DOHH2 (cell line): ENCODE data around the gene CNEP1R1.

Experiments
- H3F3A ChIP-seq: fragments of 200-600 bp; sonication (generic), shearing (Covaris generic); 2 replicates; pipeline ENCODE4 v1.6.0; 2016; ENCODE audit warnings: antibody characterized with exemption, mild to moderate bottlenecking; ENCODE audit not compliant: control insufficient read depth, insufficient read depth
- H3K27ac ChIP-seq: fragments of 200-600 bp; sonication (generic); 2 replicates; pipeline ENCODE4 v1.5.1; 2014; ENCODE audit warnings: low read depth, mild to moderate bottlenecking, low read length, moderate library complexity
- H3K27me3 ChIP-seq: fragments of 200-600 bp; sonication (generic); 2 replicates; pipeline ENCODE4 v1.6.1; 2014; ENCODE audit warnings: mild to moderate bottlenecking, low read length, mixed read lengths; ENCODE audit not compliant: control insufficient read depth
- H3K36me3 ChIP-seq: fragments of 200-600 bp; sonication (generic); 2 replicates; pipeline ENCODE4 v1.6.1; 2014; ENCODE audit warnings: mild to moderate bottlenecking, low read length, moderate library complexity, mixed read lengths; ENCODE audit not compliant: control insufficient read depth
- H3K4me1 ChIP-seq: fragments of 200-600 bp; sonication (generic); 2 replicates; pipeline ENCODE4 v1.6.1; 2014; ENCODE audit warnings: mild to moderate bottlenecking, low read length, mixed read lengths; ENCODE audit not compliant: control insufficient read depth
- H3K4me2 ChIP-seq: fragments of 200-600 bp; sonication (generic); 2 replicates; pipeline ENCODE4 v1.6.0; 2014; ENCODE audit warnings: mild to moderate bottlenecking, low read length, moderate library complexity
- H3K4me3 ChIP-seq: fragments of 200-600 bp; sonication (generic); 2 replicates; pipeline ENCODE4 v1.5.1; 2014; ENCODE audit warnings: mild to moderate bottlenecking, low read length, mixed read lengths
- H3K79me2 ChIP-seq: fragments of 200-600 bp; sonication (generic); 2 replicates; pipeline ENCODE4 v1.6.1; 2014; ENCODE audit warnings: mild to moderate bottlenecking, low read length, mixed read lengths; ENCODE audit not compliant: control insufficient read depth
- H3K9me2 ChIP-seq: fragments of 200-600 bp; sonication (generic); replicated peaks from 2 replicates; pipeline ENCODE4 v1.6.1; 2014; ENCODE audit warnings: mild to moderate bottlenecking, low read length, mixed read lengths; ENCODE audit not compliant: control insufficient read depth
- H3K9me3 ChIP-seq: fragments of 200-600 bp; sonication (generic); 2 replicates; pipeline ENCODE4 v1.6.1; 2014; ENCODE audit warnings: antibody characterized with exemption, low read length, mixed read lengths; ENCODE audit not compliant: control insufficient read depth, insufficient read depth
- H4K20me1 ChIP-seq: fragments of 200-600 bp; sonication (generic); 2 replicates; pipeline ENCODE4 v1.6.0; 2014; ENCODE audit warnings: low read depth, mild to moderate bottlenecking, antibody characterized with exemption, low read length, moderate library complexity; ENCODE audit not compliant: control insufficient read depth, insufficient read depth
- CTCF ChIP-seq: fragments of 200-600 bp; sonication (generic); IDR thresholded peaks from one replicate; pipeline ENCODE4 v1.5.1; 2014; ENCODE audit warnings: antibody characterized with exemption, mild to moderate bottlenecking, low read depth, low read length; ENCODE audit not compliant: poor library complexity, severe bottlenecking
- EZH2phosphoT487 ChIP-seq: fragments of 200-600 bp; sonication (generic); IDR thresholded peaks from 2 replicates; pipeline ENCODE4 v1.6.1; 2017; ENCODE audit warnings: borderline replicate concordance, mild to moderate bottlenecking, antibody characterized with exemption, low read length, moderate library complexity, mixed read lengths

The CNEP1R1 gene

DNA sequence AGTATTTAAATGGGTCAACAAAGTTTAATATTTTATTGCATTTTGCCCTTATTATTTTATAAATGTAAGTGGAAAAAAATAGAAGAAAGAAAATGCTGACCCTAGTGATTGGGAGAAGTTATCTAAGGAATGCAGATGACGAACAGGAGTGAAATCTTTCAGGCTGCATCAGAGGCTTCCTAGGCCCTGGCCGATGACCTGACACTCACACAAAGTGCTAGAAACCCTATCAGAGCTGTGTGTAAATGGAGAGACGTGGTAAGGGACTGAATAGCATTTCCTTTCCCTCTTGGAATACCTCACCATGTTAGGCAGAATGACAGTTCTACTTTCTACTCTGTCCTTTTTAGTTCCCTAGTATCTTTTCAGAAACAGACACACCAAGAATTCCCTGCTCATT, 44.9 kb upstream of the CNEP1R1 start:
- H3K27me3 ChIP-seq: no peaks in the 10 kb centered on the region; the same call in 1 of the 2 replicates

GRCh38 chr16:49986351-49987124, 38.5 kb upstream of the CNEP1R1 start:
- Histone ChIP-seq H3F3A (no peaks in the 10 kb centered on the region), H3K36me3 (no peaks in the 10 kb centered on the region), H4K20me1 (no peaks in the 10 kb centered on the region), H3K79me2 (no peaks in the 10 kb centered on the region), H3K27ac (no peak overlapping the region), H3K27me3 (no peaks in the 10 kb centered on the region; the same call in 1 of the 2 replicates), H3K4me1 (no peaks in the 10 kb centered on the region), H3K9me2 (no peaks in the 10 kb centered on the region), H3K4me3 (no peak overlapping the region), H3K9me3 (no peaks in the 10 kb centered on the region), H3K4me2 (no peak overlapping the region)
- TF ChIP-seq CTCF (no peak), EZH2phosphoT487 (no peak)

More for the DNA sequence above, 44.9 kb upstream of the CNEP1R1 start:
- H3K4me1 ChIP-seq: no peaks in the 10 kb centered on the region
- TF ChIP-seq EZH2phosphoT487 (no peak), CTCF (no peak)
- H3K27ac ChIP-seq: no peak overlapping the region
- no peaks in the 10 kb centered on the region for H3K36me3 ChIP-seq
- H3F3A ChIP-seq: no peaks in the 10 kb centered on the region
- H3K9me2 ChIP-seq: no peaks in the 10 kb centered on the region
- no peak overlapping the region for H3K4me2 ChIP-seq
- no peak overlapping the region for H3K4me3 ChIP-seq
- H3K9me3 ChIP-seq: no peaks in the 10 kb centered on the region
- no peaks in the 10 kb centered on the region for H4K20me1 ChIP-seq
- no peaks in the 10 kb centered on the region for H3K79me2 ChIP-seq

DNA sequence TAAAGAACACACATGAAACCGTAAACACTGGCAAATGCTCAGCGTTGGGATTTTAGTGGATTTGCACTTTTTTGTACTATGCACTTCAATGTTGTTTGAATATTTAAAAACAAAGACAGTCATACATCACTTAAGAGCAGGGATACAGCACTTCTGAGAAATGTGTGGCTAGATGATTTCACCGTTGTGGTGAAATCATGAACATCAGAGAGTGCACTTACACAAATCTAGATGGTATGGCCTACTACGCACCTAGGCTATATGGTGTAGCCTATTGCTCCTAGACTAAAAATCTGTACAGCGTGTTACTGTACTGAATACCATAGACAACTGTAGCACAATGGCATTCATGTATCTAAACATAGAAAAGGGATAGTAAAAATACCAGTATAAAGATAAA, 37.6 kb upstream of the CNEP1R1 start:
- H3K27me3 ChIP-seq: no peaks in the 10 kb centered on the region; the same call in 1 of the 2 replicates

More for the DNA sequence above, 37.6 kb upstream of the CNEP1R1 start:
- H3F3A ChIP-seq: no peaks in the 10 kb centered on the region
- H3K79me2 ChIP-seq: no peaks in the 10 kb centered on the region
- H3K4me3 ChIP-seq: no peak overlapping the region
- no peaks in the 10 kb centered on the region for H3K4me1 ChIP-seq
- H3K4me2 ChIP-seq: no peak overlapping the region
- no peaks in the 10 kb centered on the region for H3K36me3 ChIP-seq
- H3K9me2 ChIP-seq: no peaks in the 10 kb centered on the region
- no peak overlapping the region for H3K27ac ChIP-seq
- TF ChIP-seq CTCF (no peak), EZH2phosphoT487 (no peak)
- no peaks in the 10 kb centered on the region for H4K20me1 ChIP-seq
- H3K9me3 ChIP-seq: no peaks in the 10 kb centered on the region
